Neuron (in vitro differentiated cells): Measurements from ENCODE around the gene CTNNA3.

Experiments
- H2AFZ ChIP-seq: one replicate; pipeline ENCODE4 v1.6.1; 2013; ENCODE audit warnings: low read depth, mild to moderate bottlenecking, inconsistent platforms, low read length, moderate library complexity
- H3K27me3 ChIP-seq: one replicate; pipeline ENCODE4 v1.6.1; 2013; ENCODE audit warnings: low read length; ENCODE audit not compliant: insufficient read depth
- H3K36me3 ChIP-seq: one replicate; pipeline ENCODE4 v1.6.1; 2013; ENCODE audit warnings: low read length; ENCODE audit not compliant: insufficient read depth
- H3K4me1 ChIP-seq: one replicate; pipeline ENCODE4 v1.6.1; 2013; ENCODE audit warnings: low read length; ENCODE audit not compliant: insufficient read depth
- H3K4me3 ChIP-seq: 2 replicates; pipeline ENCODE4 v1.5.1; 2013; ENCODE audit warnings: mild to moderate bottlenecking, low read length, moderate library complexity
- H3K9me3 ChIP-seq: one replicate; pipeline ENCODE4 v1.6.1; 2013; ENCODE audit warnings: low read length

The CTNNA3 gene

DNA sequence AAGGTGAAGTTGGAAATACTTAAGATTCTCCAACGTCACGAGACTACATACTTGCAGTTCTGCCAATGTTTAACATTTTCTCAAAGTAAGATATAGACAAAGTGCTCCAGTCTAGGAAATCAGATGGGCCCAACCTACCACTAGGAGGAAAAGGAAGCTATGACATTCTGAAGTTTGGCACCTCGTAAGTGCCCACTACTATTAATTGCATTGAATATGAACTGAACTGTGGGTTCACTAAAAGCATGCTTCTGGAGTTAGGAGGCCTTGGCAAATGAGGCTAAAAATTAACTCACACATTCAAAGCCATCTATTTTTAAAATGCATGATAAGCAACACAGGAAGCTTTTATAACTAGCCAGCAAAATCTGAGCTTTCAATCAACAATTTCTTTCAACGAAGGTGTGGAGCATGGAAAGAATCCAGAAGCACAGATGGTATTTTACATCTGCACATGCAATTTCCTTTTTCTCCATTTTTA, 620.5 kb downstream of the CTNNA3 start:
- Histone ChIP-seq H3K4me1 (no peaks in the 10 kb centered on the region), H3K4me3 (no peak overlapping the region), H3K27me3 (no peaks in the 10 kb centered on the region), H3K36me3 (no peaks in the 10 kb centered on the region), H2AFZ (no peak overlapping the region), H3K9me3 (no peaks in the 10 kb centered on the region)

DNA sequence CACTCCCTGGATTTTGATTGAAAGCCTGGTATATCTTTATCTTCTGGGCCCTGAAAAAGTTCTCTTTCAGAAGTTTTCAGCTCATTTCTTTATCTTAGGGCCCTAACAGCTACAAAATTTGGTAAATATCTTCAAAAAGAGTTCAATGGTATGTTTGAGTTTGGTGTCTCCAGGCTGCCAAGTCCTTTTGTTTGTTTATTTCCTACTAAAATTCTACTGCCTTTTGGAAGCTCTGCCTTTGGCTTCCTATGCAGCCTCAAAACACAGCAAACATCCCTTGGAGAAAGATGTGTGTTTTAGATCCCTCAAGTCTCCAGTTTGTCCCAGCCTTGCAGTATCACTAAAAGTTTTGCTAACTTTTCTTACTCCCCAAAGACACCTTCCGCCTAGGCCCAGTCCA, 623.3 kb downstream of the CTNNA3 start:
- H3K27me3 ChIP-seq, result no peaks in the 10 kb centered on the region
- H3K9me3 ChIP-seq, result no peaks in the 10 kb centered on the region

DNA sequence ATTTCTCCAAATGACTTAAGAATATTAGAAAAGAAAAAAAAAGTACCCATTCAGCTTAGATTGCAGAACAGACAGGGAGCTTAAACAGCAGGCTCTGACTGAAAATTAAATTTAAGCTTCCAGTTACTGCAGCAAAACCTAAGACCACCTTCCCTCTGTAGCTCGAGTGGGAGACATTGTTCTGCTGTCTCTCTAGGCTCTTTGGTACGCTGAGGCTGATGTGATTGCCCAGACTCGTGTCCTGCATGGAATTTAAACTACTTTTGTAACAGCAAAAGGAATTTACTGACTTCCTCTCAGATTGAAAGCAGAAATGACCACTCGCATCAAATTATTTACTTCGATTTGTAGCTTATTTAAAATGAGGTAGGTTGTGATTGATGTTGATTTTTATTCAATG, 645.6 kb downstream of the CTNNA3 start:
- Histone ChIP-seq H3K4me1 (peaks cover 26% of the 10 kb centered on the region), H3K4me3 (peak overlapping the region; percentile 33), H3K9me3 (no peaks in the 10 kb centered on the region), H3K36me3 (no peaks in the 10 kb centered on the region), H3K27me3 (no peaks in the 10 kb centered on the region), H2AFZ (peak overlapping the region; percentile 87)

More for the DNA sequence above, 623.3 kb downstream of the CTNNA3 start:
- no peak overlapping the region for H3K4me3 ChIP-seq
- H3K36me3 ChIP-seq, result no peaks in the 10 kb centered on the region
- no peak overlapping the region for H2AFZ ChIP-seq
- no peaks in the 10 kb centered on the region for H3K4me1 ChIP-seq

DNA sequence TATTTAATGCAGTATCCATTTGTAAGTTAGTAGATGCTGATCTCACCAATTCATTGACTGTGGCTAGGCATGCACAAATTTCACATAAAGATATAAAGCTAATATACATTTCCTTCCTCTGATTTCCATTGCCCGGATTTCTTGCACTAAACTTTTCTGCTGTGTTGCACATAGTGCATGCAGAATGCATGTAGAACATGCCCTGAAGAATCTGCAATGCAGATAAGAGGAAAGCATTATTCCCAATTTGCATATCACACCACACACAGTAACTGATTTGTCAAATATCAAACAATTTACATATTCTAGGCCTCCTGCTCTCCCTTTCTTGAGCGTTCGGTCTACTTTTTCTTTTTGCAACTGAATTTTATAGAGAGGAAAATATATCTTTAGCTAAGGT, 646.0 kb downstream of the CTNNA3 start:
- Histone ChIP-seq H3K4me1 (peaks cover 26% of the 10 kb centered on the region), H3K27me3 (no peaks in the 10 kb centered on the region)

DNA sequence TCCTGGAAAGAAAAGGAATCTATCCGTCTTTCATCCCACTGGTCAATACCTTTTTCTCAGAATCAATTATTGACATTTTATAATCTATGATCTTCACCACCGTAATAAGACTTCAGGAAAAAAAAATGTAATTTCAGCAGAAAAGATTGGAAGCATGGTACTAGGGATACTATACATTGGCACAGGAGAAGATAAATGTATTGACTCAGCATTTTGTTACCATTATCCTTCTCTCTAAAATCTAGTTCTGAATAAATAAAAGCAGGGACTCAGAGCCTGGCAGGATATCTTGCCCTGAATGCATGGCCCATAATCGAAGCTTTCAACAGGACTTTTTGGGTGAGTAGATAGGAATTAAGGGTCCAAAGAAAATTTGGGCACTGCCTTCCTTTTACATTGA, 649.5 kb downstream of the CTNNA3 start:
- no peak overlapping the region for H3K4me3 ChIP-seq
- H3K27me3 ChIP-seq, result no peaks in the 10 kb centered on the region
- no peaks in the 10 kb centered on the region for H3K36me3 ChIP-seq
- H2AFZ ChIP-seq, result no peak overlapping the region
- peaks cover 26% of the 10 kb centered on the region for H3K4me1 ChIP-seq
- H3K9me3 ChIP-seq, result no peaks in the 10 kb centered on the region

More for the DNA sequence above, 646.0 kb downstream of the CTNNA3 start:
- Histone ChIP-seq H2AFZ (peak overlapping the region; percentile 87), H3K4me3 (peak overlapping the region; percentile 33), H3K36me3 (no peaks in the 10 kb centered on the region), H3K9me3 (no peaks in the 10 kb centered on the region)

DNA sequence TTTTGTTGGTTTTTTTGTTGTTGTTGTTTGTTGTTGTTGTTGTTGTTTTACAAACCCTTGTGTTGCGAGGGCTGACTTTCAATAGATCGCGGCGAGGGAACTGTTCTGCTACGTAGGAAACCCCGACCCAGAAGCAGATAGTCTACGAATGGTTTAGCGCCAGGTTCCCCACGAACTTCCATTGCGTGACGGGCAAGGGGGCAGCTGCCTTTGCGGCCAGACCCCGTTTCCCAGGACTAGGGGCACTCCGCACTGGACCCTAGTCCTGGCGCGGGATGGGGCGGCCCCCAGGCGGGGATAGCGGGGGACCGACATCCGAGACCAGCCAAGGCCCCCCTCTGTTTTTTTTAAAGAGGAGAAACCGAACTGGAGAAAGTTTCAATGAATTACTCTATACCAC, 650.6 kb downstream of the CTNNA3 start:
- H3K4me1 ChIP-seq, result peaks cover 16% of the 10 kb centered on the region
- no peak overlapping the region for H3K4me3 ChIP-seq
- H3K27me3 ChIP-seq, result no peaks in the 10 kb centered on the region
- no peak overlapping the region for H2AFZ ChIP-seq
- H3K36me3 ChIP-seq, result no peaks in the 10 kb centered on the region
- no peaks in the 10 kb centered on the region for H3K9me3 ChIP-seq

DNA sequence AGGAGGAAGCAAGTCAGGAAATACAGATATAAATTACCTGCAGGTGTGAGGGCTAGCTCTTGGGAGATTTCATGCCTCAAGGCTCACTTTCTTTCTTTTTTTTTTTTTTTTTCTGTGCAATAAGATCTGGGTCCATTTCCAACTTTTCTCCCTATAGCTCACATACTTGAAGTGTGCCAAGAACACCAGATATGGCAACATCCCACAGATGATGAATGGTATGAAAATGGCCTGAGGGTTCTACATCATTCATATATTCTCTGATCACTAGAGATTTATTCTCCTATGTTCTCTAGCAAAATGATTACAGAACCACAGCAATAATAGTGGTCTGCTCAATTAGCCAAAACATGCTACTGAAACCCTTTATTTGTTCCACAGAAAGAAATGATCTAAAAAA, 653.0 kb downstream of the CTNNA3 start:
- no peak overlapping the region for H3K4me3 ChIP-seq

DNA sequence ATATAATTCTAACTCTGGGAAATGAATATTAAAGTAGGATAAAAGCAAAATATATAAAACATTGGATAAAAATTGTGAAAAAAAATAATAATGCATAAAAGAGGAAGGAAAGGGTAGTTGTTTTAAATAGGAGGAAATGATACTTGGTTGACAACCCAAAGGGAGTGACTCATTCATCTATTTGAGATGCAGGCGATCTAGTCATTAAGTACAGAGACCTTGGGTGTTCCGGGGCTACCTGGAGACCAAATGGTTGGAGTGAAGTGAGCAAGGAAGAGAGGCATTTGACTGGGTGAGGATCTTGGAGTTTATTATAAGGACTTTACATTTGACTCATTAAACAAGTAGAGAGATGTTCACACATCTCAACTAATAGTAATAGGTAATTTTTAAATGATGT, 659.2 kb downstream of the CTNNA3 start:
- Histone ChIP-seq H3K36me3 (no peaks in the 10 kb centered on the region), H3K27me3 (no peaks in the 10 kb centered on the region), H2AFZ (no peak overlapping the region)

More for the DNA sequence above, 653.0 kb downstream of the CTNNA3 start:
- H3K9me3 ChIP-seq, result no peaks in the 10 kb centered on the region
- no peaks in the 10 kb centered on the region for H3K4me1 ChIP-seq
- H3K27me3 ChIP-seq, result no peaks in the 10 kb centered on the region
- no peaks in the 10 kb centered on the region for H3K36me3 ChIP-seq
- H2AFZ ChIP-seq, result no peak overlapping the region

DNA sequence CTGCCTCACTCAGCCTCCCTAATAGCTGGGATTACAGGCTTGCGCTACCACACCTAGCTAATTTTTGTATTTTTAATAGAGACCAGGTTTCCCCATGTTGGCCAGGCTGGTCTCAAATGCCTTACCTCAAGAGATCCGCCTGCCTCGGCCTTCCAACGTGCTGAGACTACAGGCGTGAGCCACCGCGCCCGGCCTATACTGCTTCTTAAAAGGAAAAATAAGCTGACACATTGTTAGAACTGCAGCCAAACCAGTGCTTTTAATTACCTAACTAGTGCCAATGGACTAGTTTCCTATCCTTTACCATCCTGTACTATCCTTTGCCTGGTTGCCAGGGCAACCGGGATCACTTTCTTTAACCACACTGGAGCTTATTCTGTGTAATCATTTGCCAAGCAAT, 662.1 kb downstream of the CTNNA3 start:
- H2AFZ ChIP-seq, result no peak overlapping the region
- H3K27me3 ChIP-seq, result no peaks in the 10 kb centered on the region
- no peaks in the 10 kb centered on the region for H3K9me3 ChIP-seq
- H3K4me3 ChIP-seq, result no peak overlapping the region
- H3K4me1 ChIP-seq, result no peaks in the 10 kb centered on the region
- no peaks in the 10 kb centered on the region for H3K36me3 ChIP-seq

More for the DNA sequence above, 659.2 kb downstream of the CTNNA3 start:
- Histone ChIP-seq H3K4me1 (no peaks in the 10 kb centered on the region), H3K9me3 (no peaks in the 10 kb centered on the region), H3K4me3 (no peak overlapping the region)

DNA sequence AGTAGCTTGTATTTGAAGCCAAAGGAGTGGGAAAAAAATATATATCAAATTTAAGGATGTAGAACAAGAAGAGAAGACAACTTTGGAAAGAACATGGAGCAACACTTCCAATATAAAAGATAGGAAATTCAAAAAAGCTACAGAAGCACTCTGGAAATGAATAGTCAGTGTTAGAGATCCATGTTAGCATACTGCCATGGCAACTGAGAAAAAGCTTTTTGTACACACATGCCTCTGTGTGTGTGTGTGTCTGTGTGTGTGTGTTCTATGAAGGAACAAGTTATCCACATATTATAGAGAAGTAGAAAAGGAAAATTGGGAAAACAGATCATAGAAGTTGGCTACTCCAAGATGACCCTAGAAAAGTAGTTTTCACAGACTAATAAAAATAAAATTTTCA, 673.9 kb downstream of the CTNNA3 start:
- Histone ChIP-seq H2AFZ (peak overlapping the region; percentile 58), H3K36me3 (no peaks in the 10 kb centered on the region), H3K4me3 (no peak overlapping the region), H3K27me3 (no peaks in the 10 kb centered on the region), H3K4me1 (peaks cover 6% of the 10 kb centered on the region), H3K9me3 (no peaks in the 10 kb centered on the region)

DNA sequence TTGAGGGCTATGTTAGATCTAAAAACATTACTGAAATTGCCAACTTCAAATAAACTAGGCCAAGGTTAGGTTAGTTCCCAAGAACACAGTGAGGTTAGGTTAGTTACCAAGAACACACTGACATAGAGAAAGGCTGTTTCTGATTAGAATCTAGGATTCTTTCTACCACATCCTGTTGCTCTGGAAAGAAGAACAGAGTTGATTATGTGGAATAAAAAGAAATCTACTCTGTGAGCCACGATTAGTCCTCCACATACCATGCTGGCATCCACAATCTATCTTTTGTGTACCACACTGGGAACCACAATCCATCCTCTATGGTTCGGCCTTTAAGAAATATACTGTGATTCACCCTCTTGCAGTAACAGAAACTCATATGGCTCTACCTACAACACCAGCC, 678.8 kb downstream of the CTNNA3 start:
- H3K4me3 ChIP-seq, result no peak overlapping the region
- H3K9me3 ChIP-seq, result no peaks in the 10 kb centered on the region
- H3K4me1 ChIP-seq, result peaks cover 6% of the 10 kb centered on the region
- no peak overlapping the region for H2AFZ ChIP-seq
- no peaks in the 10 kb centered on the region for H3K27me3 ChIP-seq
- no peaks in the 10 kb centered on the region for H3K36me3 ChIP-seq

DNA sequence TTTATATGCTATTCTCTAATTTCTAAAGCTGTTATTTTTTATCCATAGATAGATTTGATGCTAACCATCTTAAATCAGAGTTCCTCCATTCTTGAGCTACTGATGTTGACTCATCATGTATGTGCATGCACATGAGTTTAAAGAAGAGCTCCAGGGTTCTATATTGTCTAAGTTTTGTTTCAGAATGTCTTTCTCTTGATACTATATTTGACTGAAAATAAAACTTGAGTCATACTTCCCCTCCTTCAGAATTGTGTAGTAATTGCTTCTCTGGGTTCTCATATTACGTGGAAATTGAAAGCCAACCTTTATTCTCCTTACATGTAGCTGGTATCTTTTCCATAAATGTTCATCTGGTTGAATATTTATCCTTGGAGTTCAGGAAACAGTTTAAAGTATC, 680.8 kb downstream of the CTNNA3 start:
- H2AFZ ChIP-seq, result no peak overlapping the region
- H3K4me1 ChIP-seq, result no peaks in the 10 kb centered on the region
- H3K36me3 ChIP-seq, result no peaks in the 10 kb centered on the region
- H3K9me3 ChIP-seq, result no peaks in the 10 kb centered on the region
- no peaks in the 10 kb centered on the region for H3K27me3 ChIP-seq
- no peak overlapping the region for H3K4me3 ChIP-seq

DNA sequence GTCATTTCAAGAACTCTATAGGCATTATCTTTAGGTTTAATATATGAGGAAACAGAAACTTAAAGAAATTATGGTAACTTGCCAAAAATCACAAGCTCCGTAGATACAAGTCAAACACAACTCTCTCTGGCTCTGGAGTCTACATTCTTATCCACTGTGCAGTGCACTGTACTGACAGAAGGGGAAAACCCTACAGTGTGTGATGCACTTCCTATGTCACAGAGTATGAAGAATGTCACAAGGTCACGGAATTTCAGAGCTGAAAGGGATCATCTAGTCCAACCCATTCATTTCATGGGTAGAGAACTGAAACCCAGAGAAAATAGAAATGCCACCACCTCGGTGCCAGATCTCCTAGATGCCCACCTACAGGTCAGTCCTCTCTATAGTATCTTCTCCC, 684.0 kb downstream of the CTNNA3 start:
- no peaks in the 10 kb centered on the region for H3K36me3 ChIP-seq
- H3K27me3 ChIP-seq, result no peaks in the 10 kb centered on the region
- H2AFZ ChIP-seq, result no peak overlapping the region
- no peaks in the 10 kb centered on the region for H3K4me1 ChIP-seq
- H3K9me3 ChIP-seq, result no peaks in the 10 kb centered on the region
- H3K4me3 ChIP-seq, result no peak overlapping the region

DNA sequence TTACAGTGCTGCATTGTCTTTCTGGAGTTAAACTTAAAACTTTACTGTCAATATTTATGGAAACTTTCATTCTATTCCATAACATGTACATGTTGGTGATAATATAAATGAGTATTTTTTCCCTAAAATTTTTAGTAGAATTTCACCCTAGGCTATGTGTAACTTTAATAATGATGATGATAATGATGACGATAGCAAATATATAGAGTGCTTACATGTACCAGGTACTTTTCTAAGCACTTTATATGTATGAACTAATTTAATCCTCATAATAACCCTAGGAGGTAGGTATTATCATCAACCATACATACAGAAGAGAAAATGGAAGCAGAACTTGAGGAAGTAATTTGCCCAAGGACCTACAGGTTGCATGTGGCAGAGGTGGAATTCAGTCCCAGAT, 684.5 kb downstream of the CTNNA3 start:
- no peaks in the 10 kb centered on the region for H3K27me3 ChIP-seq
- H3K4me1 ChIP-seq, result no peaks in the 10 kb centered on the region
- H3K4me3 ChIP-seq, result no peak overlapping the region
- no peaks in the 10 kb centered on the region for H3K9me3 ChIP-seq
- no peaks in the 10 kb centered on the region for H3K36me3 ChIP-seq
- H2AFZ ChIP-seq, result no peak overlapping the region
